D341Med (cell line): ENCODE measurements around the gene HNRNPUL2.

Experiments
- DNase-seq: peaks from one replicate; pipeline ENCODE4 v3.0.0; 2012; ENCODE audit warnings: low spot score

Gene HNRNPUL2

GRCh38 chr11:62666259-62666926 is 60.9 kb downstream of the HNRNPUL2 start:
- no peak for DNase-seq

GRCh38 chr11:62665599-62666258 is 61.5 kb downstream of the HNRNPUL2 start:
- DNase-seq = peak; percentile 37

- DNase-seq = peak; percentile 95
Observed at GRCh38 chr11:62665075-62665598, 62.1 kb downstream of the HNRNPUL2 start, which contains the start of the genes C11orf98 and CSKMT. Gene C11orf98 (minus strand): TSS chr11:62665210. CDS start chr11:62665169, 41 bp downstream. Gene CSKMT (plus strand): TSS chr11:62665312. CDS start chr11:62665880, 568 bp downstream.

DNA sequence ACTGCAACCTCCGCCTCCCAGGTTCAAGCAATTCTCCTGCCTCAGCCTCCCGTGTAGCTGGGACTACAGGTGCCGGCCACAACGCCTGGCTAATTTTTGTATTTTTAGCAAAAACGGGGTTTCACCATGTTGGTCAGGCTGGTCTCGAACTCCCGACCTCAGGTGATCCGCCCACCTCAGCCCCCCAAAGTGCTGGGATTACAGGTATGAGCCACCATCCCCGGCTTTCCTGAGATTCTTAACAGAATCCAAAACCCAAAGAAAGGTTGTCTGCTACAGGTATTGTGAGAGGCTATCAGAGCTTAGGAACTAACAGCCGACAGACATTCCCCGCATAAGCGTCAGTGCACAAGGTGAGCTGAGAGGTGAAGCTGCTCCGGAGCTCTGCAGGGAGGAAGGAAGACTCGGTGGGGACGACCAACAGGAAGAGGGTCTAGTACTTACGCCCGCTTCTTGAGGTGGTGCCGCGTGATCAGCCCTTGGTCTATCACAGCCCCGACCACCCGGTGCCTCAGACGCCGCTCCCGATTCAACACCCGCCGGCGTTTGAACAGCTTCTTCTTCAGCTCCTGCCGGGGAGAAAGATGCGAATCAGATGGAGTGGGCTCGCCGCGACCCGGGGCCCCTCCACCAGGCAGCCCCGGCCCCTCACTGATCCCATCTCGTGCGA is 62.7 kb downstream of the HNRNPUL2 start:
- DNase-seq = peak; percentile 66
